Fibroblast of skin of scalp (primary cell): ENCODE data around the gene OSBPL3.
A peak's percentile ranks its signal among the peaks of the same experiment; 100 is the strongest.

Source experiments
- DNase-seq: peaks from one replicate; pipeline ENCODE4 v3.0.0-alpha.2; 2013

Gene OSBPL3

GRCh38 chr7:24979470-24979862, 512 bp downstream of the OSBPL3 start:
- peak; percentile 57 for DNase-seq

- DNase-seq: no peak
Measured at GRCh38 chr7:24978843-24979469, 1.0 kb downstream of the OSBPL3 start.

GRCh38 chr7:24975644-24976260, 4.2 kb downstream of the OSBPL3 start:
- peak; percentile 55 for DNase-seq

GRCh38 chr7:24975172-24975571, 4.8 kb downstream of the OSBPL3 start:
- no peak for DNase-seq

- DNase-seq: no peak
Measured at GRCh38 chr7:24974026-24974832, 5.7 kb downstream of the OSBPL3 start.

GRCh38 chr7:24972991-24973390, 7.0 kb downstream of the OSBPL3 start:
- DNase-seq: peak; percentile 74

GRCh38 chr7:24972166-24972477, 7.9 kb downstream of the OSBPL3 start:
- DNase-seq: no peak

GRCh38 chr7:24971333-24972165, 8.4 kb downstream of the OSBPL3 start:
- peak; percentile 65 for DNase-seq

- DNase-seq: no peak
Measured at GRCh38 chr7:24970676-24971075, 9.3 kb downstream of the OSBPL3 start.

- no peak for DNase-seq
Measured at GRCh38 chr7:24968165-24968564, 11.8 kb downstream of the OSBPL3 start.

- no peak for DNase-seq
Measured at GRCh38 chr7:24967696-24968095, 12.3 kb downstream of the OSBPL3 start.

- no peak for DNase-seq
Measured at GRCh38 chr7:24966802-24967201, 13.2 kb downstream of the OSBPL3 start.

- no peak for DNase-seq
Measured at GRCh38 chr7:24965831-24966708, 13.9 kb downstream of the OSBPL3 start.

GRCh38 chr7:24964191-24964590, 15.8 kb downstream of the OSBPL3 start:
- peak; percentile 33 for DNase-seq

GRCh38 chr7:24963218-24963617, 16.8 kb downstream of the OSBPL3 start:
- peak; percentile 46 for DNase-seq

- DNase-seq: no peak
Measured at GRCh38 chr7:24962418-24962962, 17.5 kb downstream of the OSBPL3 start.

- DNase-seq: no peak
Measured at GRCh38 chr7:24959735-24960485, 20.1 kb downstream of the OSBPL3 start.

- DNase-seq: no peak
Measured at GRCh38 chr7:24958399-24958798, 21.6 kb downstream of the OSBPL3 start.

GRCh38 chr7:24956021-24956420, 24.0 kb downstream of the OSBPL3 start:
- DNase-seq: no peak

GRCh38 chr7:24955313-24955712, 24.7 kb downstream of the OSBPL3 start:
- no peak for DNase-seq

GRCh38 chr7:24952464-24952863, 27.5 kb downstream of the OSBPL3 start:
- DNase-seq: no peak
